Activated CD4-positive, alpha-beta memory T cell treated with anti-CD3 and anti-CD28 coated beads for 36 hours (primary cell): ENCODE measurements around the gene LITAFD. TPM values are rescaled to one million over a fixed set of nuclear protein-coding genes. Genes with fewer than 3 reads are reported as not detected.
A peak's percentile ranks its signal among the peaks of the same experiment; 100 is the strongest.
"Not testable (repeated sequence)": the region's sequence is repeated elsewhere in the genome, so short reads cannot be mapped to it uniquely, and the experiment has no call there.

ENCODE experiments used
- CTCF ChIA-PET: fragments of 350-600 bp; sonication (Branson Sonifier 250); formaldehyde crosslinking; loops from one replicate; lab custom pipeline; 2021; ENCODE audit warnings: antibody characterized with exemption, inconsistent platforms; lab: Charles Lee
- POLR2A ChIA-PET: fragments of 350-600 bp; sonication (Branson Sonifier 250); formaldehyde crosslinking; loops from one replicate; lab custom pipeline; 2021; ENCODE audit warnings: antibody characterized with exemption; lab: Charles Lee
- DNase-seq: peaks from one replicate; pipeline ENCODE4 v3.0.0-alpha.2; 2020
- H3K27ac Mint-ChIP-seq: one replicate; pipeline ENCODE4 v1.8.0; 2021; ENCODE audit warnings: mixed read lengths
- H3K27me3 Mint-ChIP-seq: one replicate; pipeline ENCODE4 v1.8.0; 2021; ENCODE audit warnings: mixed read lengths
- H3K36me3 Mint-ChIP-seq: one replicate; pipeline ENCODE4 v1.8.0; 2021; ENCODE audit warnings: mixed read lengths
- H3K4me1 Mint-ChIP-seq: one replicate; pipeline ENCODE4 v1.8.0; 2021; ENCODE audit warnings: low read depth, mixed read lengths
- H3K4me3 Mint-ChIP-seq: one replicate; pipeline ENCODE4 v1.8.0; 2021; ENCODE audit warnings: mild to moderate bottlenecking, mixed read lengths
- H3K9me3 Mint-ChIP-seq: one replicate; pipeline ENCODE4 v1.8.0; 2021; ENCODE audit warnings: mixed read lengths
- intact Hi-C: fragments of 100-400 bp; cut with micrococcal nuclease; formaldehyde crosslinking; loops from one replicate; pipeline ENCODE4 v1.15.1; 2023
- total RNA-seq, 2 experiments: library from RNA; stranded (reverse); gene quantifications; one replicate each; pipeline ENCODE4 v1.2.3, GENCODE V29; 2021

The LITAFD gene
- total RNA-seq = not detected

- H3K9me3 Mint-ChIP-seq = no peaks in the 10 kb centered on the region
- intact Hi-C loops = no loop called here
- POLR2A ChIA-PET = no interaction called here
Observed at GRCh38 chr16:8882041-8882617, at the start of gene LITAFD. TSS of gene LITAFD (plus strand) at chr16:8882351. CDS start at chr16:8884356, 2,005 bp downstream.

DNA sequence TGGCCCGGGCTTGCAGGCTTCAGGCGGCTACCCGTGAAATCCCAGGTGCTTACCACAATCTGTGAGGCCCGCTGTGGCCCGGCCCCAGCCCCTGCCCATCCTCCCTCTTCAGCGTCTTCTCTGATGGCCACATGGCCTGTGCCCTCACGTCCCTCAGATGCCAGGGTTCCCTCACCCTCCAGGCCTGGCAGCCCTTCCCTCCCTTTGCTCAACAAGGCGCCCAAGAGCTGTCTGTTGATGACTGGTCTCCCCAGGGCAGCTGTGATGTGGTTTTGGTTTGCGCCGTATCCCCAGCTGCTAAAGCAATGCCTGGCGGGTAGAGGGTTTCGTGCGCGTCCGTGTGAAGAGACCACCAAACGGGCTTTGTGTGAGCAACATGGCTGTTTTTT is 49.4 kb upstream of the LITAFD start:
- Mint-ChIP-seq H3K27me3 (no peaks in the 10 kb centered on the region), H3K27ac (no peak overlapping the region), H3K4me3 (no peak overlapping the region), H3K9me3 (no peaks in the 10 kb centered on the region), H3K4me1 (peaks cover 18% of the 10 kb centered on the region), H3K36me3 (peaks cover 40% of the 10 kb centered on the region)
- no peak for DNase-seq
- intact Hi-C loops = no loop called here
- ChIA-PET CTCF (no interaction called here), POLR2A (no interaction called here)

More at GRCh38 chr16:8882041-8882617, at the start of gene LITAFD:
- Mint-ChIP-seq H3K4me3 (no peak within 1 kb of the TSS), H3K27me3 (peaks cover 3% of the 10 kb centered on the region), H3K36me3 (no peaks in the 10 kb centered on the region), H3K4me1 (peaks cover 15% of the 10 kb centered on the region), H3K27ac (no peak within 1 kb of the TSS)
- CTCF ChIA-PET = interaction anchor here (1.0 to 8.6 kb wide), 11 partner anchors 9 to 315 kb away, joined by 3 to 65 read pairs (median 20); partner anchors contain the start of gene CARHSP1
- no peak for DNase-seq

- CTCF ChIA-PET, intact Hi-C loops, H3K27me3 Mint-ChIP-seq, DNase-seq, H3K36me3 Mint-ChIP-seq, POLR2A ChIA-PET, H3K4me3 Mint-ChIP-seq, H3K27ac Mint-ChIP-seq, H3K9me3 Mint-ChIP-seq: not testable (repeated sequence)
- H3K4me1 Mint-ChIP-seq = peaks cover 18% of the 10 kb centered on the region
Observed at GRCh38 chr16:8836797-8837196, 45.4 kb upstream of the LITAFD start.

DNA sequence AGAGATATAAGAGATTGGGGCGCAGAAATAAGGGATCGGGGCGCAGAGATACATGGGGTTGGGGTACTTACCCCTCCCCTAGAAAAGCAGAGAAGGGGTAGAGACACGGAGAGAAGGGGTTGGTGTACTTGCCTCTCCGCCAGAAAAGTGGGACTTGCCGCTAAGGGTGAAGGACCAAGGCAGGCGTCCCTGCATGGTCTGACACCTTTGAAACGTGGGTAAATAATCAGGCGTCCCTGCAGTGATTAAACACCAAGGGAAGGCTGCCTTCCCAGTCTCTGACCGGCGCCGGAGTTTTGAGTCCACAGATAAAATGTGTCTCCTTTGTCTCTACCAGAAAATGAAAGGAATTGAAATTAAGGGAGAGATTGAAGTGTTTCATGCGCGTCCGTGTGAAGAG is 44.6 kb upstream of the LITAFD start:
- intact Hi-C loops, H3K4me3 Mint-ChIP-seq, H3K27ac Mint-ChIP-seq, H3K9me3 Mint-ChIP-seq, CTCF ChIA-PET, H3K27me3 Mint-ChIP-seq, DNase-seq, POLR2A ChIA-PET, H3K36me3 Mint-ChIP-seq: not testable (repeated sequence)
- H3K4me1 Mint-ChIP-seq = peaks cover 15% of the 10 kb centered on the region

GRCh38 chr16:8842016-8842415 is 40.1 kb upstream of the LITAFD start:
- H3K4me1 Mint-ChIP-seq, POLR2A ChIA-PET, intact Hi-C loops: not testable (repeated sequence)

DNA sequence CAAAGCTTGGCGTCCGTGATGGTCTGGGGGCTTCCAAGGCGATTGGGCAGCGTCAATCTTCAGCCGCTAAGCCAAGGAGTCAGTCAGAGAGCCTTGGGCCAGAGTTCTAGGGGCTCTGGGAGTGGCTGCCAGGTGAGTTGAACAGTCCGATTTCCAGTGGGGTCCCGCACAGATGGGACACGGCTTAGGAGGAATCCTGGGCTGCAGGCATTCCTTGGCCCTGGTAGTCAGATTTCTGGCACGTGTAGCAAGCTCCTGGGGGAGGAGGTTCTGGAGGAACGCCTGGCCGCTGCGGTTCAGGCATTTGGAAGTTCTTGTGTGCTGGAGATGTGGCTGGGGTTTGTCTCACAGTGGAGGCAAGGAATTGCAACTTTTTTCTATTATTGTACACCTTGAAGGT is 38.9 kb upstream of the LITAFD start:
- H3K4me1 Mint-ChIP-seq, H3K4me3 Mint-ChIP-seq, H3K9me3 Mint-ChIP-seq, H3K36me3 Mint-ChIP-seq, H3K27ac Mint-ChIP-seq, H3K27me3 Mint-ChIP-seq, CTCF ChIA-PET, intact Hi-C loops, POLR2A ChIA-PET, DNase-seq: not testable (repeated sequence)

More at GRCh38 chr16:8842016-8842415, 40.1 kb upstream of the LITAFD start:
- CTCF ChIA-PET, H3K27me3 Mint-ChIP-seq, H3K36me3 Mint-ChIP-seq, DNase-seq, H3K4me3 Mint-ChIP-seq, H3K9me3 Mint-ChIP-seq, H3K27ac Mint-ChIP-seq: not testable (repeated sequence)

GRCh38 chr16:8845699-8846298 is 36.4 kb upstream of the LITAFD start:
- H3K4me1 Mint-ChIP-seq = peaks cover 20% of the 10 kb centered on the region

DNA sequence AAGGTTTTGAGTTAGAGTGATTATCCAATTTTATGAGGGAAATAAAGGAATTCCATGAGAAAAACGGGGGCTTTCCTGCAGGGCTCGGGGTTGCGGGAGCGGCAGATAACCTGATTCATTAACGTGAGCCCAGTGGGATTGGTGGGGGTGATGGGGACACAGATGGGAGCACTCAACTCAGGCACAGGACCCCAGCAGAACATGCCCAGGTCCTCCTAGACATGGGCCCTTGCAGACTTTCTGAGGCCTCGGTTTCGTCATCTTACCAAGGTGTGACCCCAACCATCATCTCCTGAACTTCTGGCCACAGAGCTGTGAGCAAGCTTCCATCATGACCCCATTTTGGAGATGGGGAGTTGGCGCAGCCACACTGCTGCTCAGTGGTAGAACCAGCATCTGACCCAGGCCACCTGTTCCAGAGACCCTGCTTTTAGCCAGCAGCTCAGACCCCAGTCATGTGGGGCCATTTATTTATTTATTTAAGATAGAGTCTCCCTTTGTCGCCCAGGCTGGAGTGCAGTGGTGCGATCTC is 35.7 kb upstream of the LITAFD start:
- peak overlapping the region; percentile 49 for H3K27ac Mint-ChIP-seq
- DNase-seq = no peak
- H3K9me3 Mint-ChIP-seq = no peaks in the 10 kb centered on the region
- peaks cover 23% of the 10 kb centered on the region for H3K36me3 Mint-ChIP-seq
- H3K4me1 Mint-ChIP-seq = peaks cover 26% of the 10 kb centered on the region
- ChIA-PET CTCF (no interaction called here), POLR2A (no interaction called here)
- H3K4me3 Mint-ChIP-seq = no peak overlapping the region
- no peaks in the 10 kb centered on the region for H3K27me3 Mint-ChIP-seq
- intact Hi-C loops = no loop called here

More at GRCh38 chr16:8845699-8846298, 36.4 kb upstream of the LITAFD start:
- no peak for DNase-seq
- Mint-ChIP-seq H3K4me3 (no peak overlapping the region), H3K27me3 (no peaks in the 10 kb centered on the region), H3K36me3 (peaks cover 20% of the 10 kb centered on the region), H3K9me3 (no peaks in the 10 kb centered on the region), H3K27ac (peak overlapping the region; percentile 49)
- intact Hi-C loops = no loop called here
- POLR2A ChIA-PET = interaction anchor here (1.0 kb wide), 1 partner anchor 39 kb away, joined by 3 read pairs; no protein-coding TSS in a partner anchor
- CTCF ChIA-PET = no interaction called here

GRCh38 chr16:8847145-8847544 is 35.0 kb upstream of the LITAFD start:
- intact Hi-C loops = no loop called here
- DNase-seq = no peak
- H3K36me3 Mint-ChIP-seq = peaks cover 26% of the 10 kb centered on the region
- no peaks in the 10 kb centered on the region for H3K9me3 Mint-ChIP-seq
- H3K4me3 Mint-ChIP-seq = no peak overlapping the region
- no peaks in the 10 kb centered on the region for H3K27me3 Mint-ChIP-seq
- no peak overlapping the region for H3K27ac Mint-ChIP-seq
- peaks cover 28% of the 10 kb centered on the region for H3K4me1 Mint-ChIP-seq
- ChIA-PET POLR2A (no interaction called here), CTCF (no interaction called here)

DNA sequence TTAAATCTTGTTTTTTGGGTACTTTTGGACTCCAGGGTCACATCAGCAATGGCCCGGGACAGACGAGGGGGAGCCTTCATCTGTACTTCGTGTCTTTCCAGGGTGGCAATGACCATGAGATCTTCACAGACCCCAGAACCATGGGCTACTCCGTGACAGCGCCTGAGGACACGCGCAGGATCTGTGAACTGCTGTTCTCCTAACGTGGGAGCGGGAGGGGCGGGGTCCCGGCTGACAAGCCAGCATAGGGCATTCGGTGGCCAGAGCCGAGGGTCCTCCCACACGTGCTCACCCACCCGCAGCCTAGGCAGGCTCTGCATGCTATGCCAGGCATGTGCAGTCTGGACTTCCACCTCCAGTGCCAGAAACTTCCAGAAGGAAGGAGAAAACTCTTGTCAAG is 34.5 kb upstream of the LITAFD start:
- H3K27me3 Mint-ChIP-seq = no peaks in the 10 kb centered on the region
- H3K4me3 Mint-ChIP-seq = no peak overlapping the region
- H3K9me3 Mint-ChIP-seq = no peaks in the 10 kb centered on the region
- no peak for DNase-seq
- peaks cover 27% of the 10 kb centered on the region for H3K36me3 Mint-ChIP-seq
- POLR2A ChIA-PET = no interaction called here
- no peak overlapping the region for H3K27ac Mint-ChIP-seq
- CTCF ChIA-PET = no interaction called here
- intact Hi-C loops = no loop called here
- H3K4me1 Mint-ChIP-seq = peaks cover 25% of the 10 kb centered on the region

DNA sequence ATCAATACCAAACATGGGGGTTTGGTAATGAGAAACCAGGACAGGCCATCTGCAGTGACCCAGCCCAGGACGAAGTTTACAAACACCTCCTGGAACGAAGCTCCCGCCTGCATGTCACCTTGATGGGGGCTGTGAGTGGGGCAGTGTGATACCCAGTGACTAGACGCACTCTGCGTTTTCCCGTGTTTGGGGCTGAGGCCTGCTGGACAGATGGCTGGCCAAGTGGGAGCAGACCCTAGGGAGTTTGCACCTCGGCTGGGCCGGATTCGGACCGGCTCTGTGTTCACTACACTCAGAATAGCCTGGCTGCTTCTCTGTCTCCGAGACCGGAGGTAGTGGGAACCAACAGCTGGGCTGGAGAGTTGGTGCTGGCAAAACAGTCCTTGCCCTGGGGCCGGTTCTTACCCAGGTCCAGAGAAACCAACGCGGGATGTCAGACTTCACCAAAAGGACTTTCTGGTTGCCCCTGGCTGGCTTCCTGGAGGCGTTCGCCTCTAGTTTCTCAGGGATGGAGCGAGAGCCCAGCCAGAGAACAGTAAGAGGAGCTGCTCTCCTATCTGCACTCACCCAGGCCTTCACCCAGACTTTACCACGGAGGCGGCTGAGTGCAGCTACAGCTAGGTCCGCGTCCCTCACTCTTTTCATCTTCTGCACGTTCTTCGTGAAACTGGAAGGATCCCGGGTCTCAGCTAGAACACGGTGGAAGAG is 33.8 kb upstream of the LITAFD start:
- ChIA-PET POLR2A (no interaction called here), CTCF (no interaction called here)
- Mint-ChIP-seq H3K4me3 (no peak overlapping the region), H3K4me1 (peaks cover 30% of the 10 kb centered on the region), H3K36me3 (peaks cover 31% of the 10 kb centered on the region), H3K9me3 (no peaks in the 10 kb centered on the region), H3K27ac (peak overlapping the region; percentile 13), H3K27me3 (no peaks in the 10 kb centered on the region)
- DNase-seq = no peak
- intact Hi-C loops = no loop called here

- peaks cover 33% of the 10 kb centered on the region for H3K36me3 Mint-ChIP-seq
- peaks cover 32% of the 10 kb centered on the region for H3K4me1 Mint-ChIP-seq
- no peak overlapping the region for H3K4me3 Mint-ChIP-seq
- no peak for DNase-seq
- peak overlapping the region; percentile 83 for H3K27ac Mint-ChIP-seq
- POLR2A ChIA-PET = no interaction called here
- no peaks in the 10 kb centered on the region for H3K27me3 Mint-ChIP-seq
- intact Hi-C loops = no loop called here
- no peaks in the 10 kb centered on the region for H3K9me3 Mint-ChIP-seq
- CTCF ChIA-PET = no interaction called here
Observed at GRCh38 chr16:8848939-8849391, 33.2 kb upstream of the LITAFD start.
